Neural cell (in vitro differentiated cells): ENCODE results near the gene DGKB. TPM values are rescaled to one million over a fixed set of nuclear protein-coding genes. Genes with fewer than 3 reads are reported as not detected.

Experiments used
- H2AFZ ChIP-seq: fragments of 200-600, 300-800 bp; sonication (generic), shearing (Covaris generic); 2 replicates; pipeline ENCODE4 v1.6.0; 2014; ENCODE audit warnings: low read depth, mild to moderate bottlenecking, antibody characterized with exemption, low read length, moderate library complexity
- H3F3A ChIP-seq: fragments of 200-600 bp; shearing (Covaris generic); 2 replicates; pipeline ENCODE4 v1.6.1; 2016; ENCODE audit warnings: mild to moderate bottlenecking, moderate library complexity, mixed read lengths, antibody characterized with exemption, low read length; ENCODE audit not compliant: insufficient read depth, poor library complexity, severe bottlenecking
- H3K27ac ChIP-seq: fragments of 200-600, 300-800 bp; sonication (generic), shearing (Covaris generic); 2 replicates; pipeline ENCODE4 v1.5.1; 2014; ENCODE audit warnings: mild to moderate bottlenecking, low read length, moderate library complexity
- H3K27me3 ChIP-seq: fragments of 300-800, 200-600 bp; sonication (generic), shearing (Covaris generic); 2 replicates; pipeline ENCODE4 v1.6.0; 2014; ENCODE audit warnings: mild to moderate bottlenecking, low read depth, low read length, moderate library complexity; ENCODE audit not compliant: insufficient read depth
- H3K36me3 ChIP-seq: fragments of 300-800, 200-600 bp; sonication (generic), shearing (Covaris generic); 2 replicates; pipeline ENCODE4 v1.5.1; 2014; ENCODE audit warnings: mild to moderate bottlenecking, antibody characterized with exemption, low read length, moderate library complexity; ENCODE audit not compliant: insufficient read depth
- H3K4me2 ChIP-seq: fragments of 300-800, 200-600 bp; sonication (generic), shearing (Covaris generic); 2 replicates; pipeline ENCODE4 v1.6.0; 2014; ENCODE audit warnings: mild to moderate bottlenecking, low read length
- H3K4me3 ChIP-seq: fragments of 300-800, 200-600 bp; sonication (generic), shearing (Covaris generic); 2 replicates; pipeline ENCODE4 v1.5.1; 2014; ENCODE audit warnings: mild to moderate bottlenecking, low read length, moderate library complexity
- H3K79me2 ChIP-seq: fragments of 200-600 bp; shearing (Covaris generic); replicated peaks from 2 replicates; pipeline ENCODE4 v1.6.0; 2014; ENCODE audit warnings: mild to moderate bottlenecking, low read length, moderate library complexity; ENCODE audit not compliant: insufficient read depth
- H3K9ac ChIP-seq: fragments of 300-800, 200-600 bp; sonication (generic), shearing (Covaris generic); 2 replicates; pipeline ENCODE4 v1.6.1; 2016; ENCODE audit warnings: mild to moderate bottlenecking, low read length, mixed read lengths
- H3K9me2 ChIP-seq: fragments of 200-600 bp; shearing (Covaris generic); 2 replicates; pipeline ENCODE4 v1.6.1; 2016; ENCODE audit warnings: mild to moderate bottlenecking, low read length, mixed read lengths; ENCODE audit not compliant: insufficient read depth
- H3K9me3 ChIP-seq: fragments of 200-600, 300-800 bp; sonication (generic), shearing (Covaris generic); 2 replicates; pipeline ENCODE4 v1.6.1; 2016; ENCODE audit warnings: mild to moderate bottlenecking, mixed run types, low read length, moderate library complexity, mixed read lengths
- H4K20me1 ChIP-seq: fragments of 200-600 bp; shearing (Covaris generic); 2 replicates; pipeline ENCODE4 v1.6.1; 2016; ENCODE audit warnings: mild to moderate bottlenecking, mixed run types; ENCODE audit not compliant: insufficient read depth
- EP300 ChIP-seq: fragments of 450-650 bp; conservative IDR thresholded peaks from 2 replicates; pipeline ENCODE4 v1.6.1; 2014; ENCODE audit warnings: antibody characterized with exemption, mild to moderate bottlenecking, moderate library complexity; ENCODE audit not compliant: poor library complexity, severe bottlenecking
- EZH2 ChIP-seq: fragments of 200-600, 300-800 bp; shearing (Covaris generic), sonication (generic); IDR thresholded peaks from 2 replicates; pipeline ENCODE4 v1.6.1; 2014; ENCODE audit warnings: antibody characterized with exemption, low read length, borderline replicate concordance, mild to moderate bottlenecking; ENCODE audit not compliant: insufficient read depth, poor library complexity, severe bottlenecking
- MXI1 ChIP-seq: fragments of 450-650 bp; conservative IDR thresholded peaks from 2 replicates; pipeline ENCODE4 v1.6.1; 2014; ENCODE audit warnings: antibody characterized with exemption, mild to moderate bottlenecking; ENCODE audit not compliant: poor library complexity, severe bottlenecking
- POLR2AphosphoS5 ChIP-seq: IDR thresholded peaks from 2 replicates; pipeline ENCODE4 v1.6.1; 2012
- RAD21 ChIP-seq: fragments of 450-650 bp; conservative IDR thresholded peaks from 2 replicates; pipeline ENCODE4 v1.6.1; 2014; ENCODE audit warnings: antibody characterized with exemption, mild to moderate bottlenecking, moderate library complexity
- SMC3 ChIP-seq: fragments of 450-650 bp; conservative IDR thresholded peaks from 2 replicates; pipeline ENCODE4 v1.6.1; 2014; ENCODE audit warnings: antibody characterized with exemption, mild to moderate bottlenecking, moderate library complexity; ENCODE audit not compliant: poor library complexity
- TAF1 ChIP-seq: IDR thresholded peaks from 2 replicates; pipeline ENCODE4 v1.6.1; 2012; ENCODE audit warnings: low read depth
- polyA plus RNA-seq: library from polyadenylated mRNA; depleted of rRNA; stranded (reverse); fragments of >200 nt; gene quantifications from 2 replicates; pipeline ENCODE4 v1.2.3, GENCODE V29; 2014
- TF ChIP-seq, protein P1 (sequence below): fragments of 450-650 bp; IDR thresholded peaks from 2 replicates; pipeline ENCODE4 v1.5.1; 2014; ENCODE audit warnings: antibody characterized with exemption, mild to moderate bottlenecking, moderate library complexity; ENCODE audit not compliant: poor library complexity, severe bottlenecking
- TF ChIP-seq, protein P2 (sequence below): IDR thresholded peaks from 2 replicates; pipeline ENCODE4 v1.6.1; 2012; ENCODE audit warnings: borderline replicate concordance

DGKB gene
- polyA plus RNA-seq, 1 donor from 2014 or later: 0.20 TPM

DNA sequence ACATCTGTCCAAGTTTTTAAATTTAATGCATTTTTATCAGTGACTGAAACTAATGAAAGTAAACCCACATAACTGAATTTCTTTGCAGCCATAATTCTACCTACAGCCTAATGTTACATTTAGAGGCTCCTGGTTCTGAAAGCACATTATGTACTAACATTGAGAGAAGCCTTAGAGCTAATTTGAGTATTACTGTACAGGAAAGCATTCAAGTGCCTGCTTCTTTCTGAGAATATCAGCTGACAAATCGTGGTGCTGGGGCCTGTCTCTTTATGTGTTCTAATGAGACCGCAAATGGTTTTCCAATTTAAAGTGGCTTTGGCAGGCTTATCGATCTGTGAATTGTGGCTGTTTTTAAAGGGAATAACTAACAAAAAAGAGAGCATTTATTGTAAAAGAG is 32.3 kb upstream of the DGKB start:
- Histone ChIP-seq H3K36me3 (no peaks in the 10 kb centered on the region), H3K4me2 (no peak overlapping the region), H3K79me2 (no peaks in the 10 kb centered on the region), H3K4me3 (no peak overlapping the region), H3K9me2 (no peaks in the 10 kb centered on the region), H3F3A (no peaks in the 10 kb centered on the region), H3K27ac (no peak overlapping the region), H2AFZ (no peak overlapping the region), H3K27me3 (no peaks in the 10 kb centered on the region), H3K9ac (no peak overlapping the region), H3K9me3 (no peaks in the 10 kb centered on the region), H4K20me1 (no peaks in the 10 kb centered on the region)
- TF ChIP-seq, protein P1, sequence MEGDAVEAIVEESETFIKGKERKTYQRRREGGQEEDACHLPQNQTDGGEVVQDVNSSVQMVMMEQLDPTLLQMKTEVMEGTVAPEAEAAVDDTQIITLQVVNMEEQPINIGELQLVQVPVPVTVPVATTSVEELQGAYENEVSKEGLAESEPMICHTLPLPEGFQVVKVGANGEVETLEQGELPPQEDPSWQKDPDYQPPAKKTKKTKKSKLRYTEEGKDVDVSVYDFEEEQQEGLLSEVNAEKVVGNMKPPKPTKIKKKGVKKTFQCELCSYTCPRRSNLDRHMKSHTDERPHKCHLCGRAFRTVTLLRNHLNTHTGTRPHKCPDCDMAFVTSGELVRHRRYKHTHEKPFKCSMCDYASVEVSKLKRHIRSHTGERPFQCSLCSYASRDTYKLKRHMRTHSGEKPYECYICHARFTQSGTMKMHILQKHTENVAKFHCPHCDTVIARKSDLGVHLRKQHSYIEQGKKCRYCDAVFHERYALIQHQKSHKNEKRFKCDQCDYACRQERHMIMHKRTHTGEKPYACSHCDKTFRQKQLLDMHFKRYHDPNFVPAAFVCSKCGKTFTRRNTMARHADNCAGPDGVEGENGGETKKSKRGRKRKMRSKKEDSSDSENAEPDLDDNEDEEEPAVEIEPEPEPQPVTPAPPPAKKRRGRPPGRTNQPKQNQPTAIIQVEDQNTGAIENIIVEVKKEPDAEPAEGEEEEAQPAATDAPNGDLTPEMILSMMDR: no peak
- TF ChIP-seq EP300: no peak
- TF ChIP-seq MXI1: no peak
- TF ChIP-seq POLR2AphosphoS5: no peak
- no peak for TF ChIP-seq RAD21

DNA sequence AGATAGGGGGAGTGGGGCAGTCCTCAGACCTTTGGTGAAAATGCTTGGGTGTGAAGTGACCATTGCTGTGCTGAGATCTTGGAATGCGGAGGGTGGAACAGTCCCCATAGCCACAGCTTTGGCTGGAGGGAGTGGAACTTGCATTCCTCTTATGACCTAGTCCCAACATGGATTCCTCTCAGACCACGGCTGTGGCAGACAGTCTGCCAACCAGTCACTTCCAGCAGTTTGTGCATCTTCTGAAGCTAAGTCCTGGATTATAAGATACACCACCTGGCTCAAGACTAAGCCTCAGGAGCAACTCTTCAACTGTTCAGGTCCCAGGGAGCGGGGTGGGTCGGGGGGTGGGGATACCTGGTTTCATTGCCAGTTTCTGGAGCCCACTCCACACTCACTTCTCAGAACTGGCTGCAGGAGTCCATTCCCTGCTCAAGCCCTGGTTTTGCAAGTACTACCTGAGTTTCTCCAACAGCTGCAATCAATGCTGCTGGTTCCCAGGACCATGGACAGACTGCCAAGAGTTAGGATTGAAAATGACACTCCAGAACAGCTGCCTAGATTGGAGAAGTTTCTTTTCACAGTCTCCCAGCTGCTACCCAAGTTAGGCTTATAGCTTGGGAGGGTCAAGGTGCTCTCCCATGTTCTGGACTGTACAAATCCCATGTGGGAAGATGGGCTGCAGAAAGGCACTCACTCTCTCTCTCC is 29.1 kb upstream of the DGKB start:
- Histone ChIP-seq H3K4me3 (no peak overlapping the region), H3K4me2 (no peak overlapping the region), H3K9ac (no peak overlapping the region), H3K36me3 (no peaks in the 10 kb centered on the region), H3K9me2 (no peaks in the 10 kb centered on the region), H3K79me2 (no peaks in the 10 kb centered on the region), H2AFZ (no peak overlapping the region), H3K27ac (no peak overlapping the region), H3F3A (no peaks in the 10 kb centered on the region), H3K9me3 (no peaks in the 10 kb centered on the region), H4K20me1 (no peaks in the 10 kb centered on the region), H3K27me3 (no peaks in the 10 kb centered on the region)
- TF ChIP-seq TAF1 (no peak), EP300 (no peak), EZH2 (no peak), MXI1 (no peak), POLR2AphosphoS5 (no peak), RAD21 (no peak), SMC3 (no peak)
- TF ChIP-seq, protein P2, sequence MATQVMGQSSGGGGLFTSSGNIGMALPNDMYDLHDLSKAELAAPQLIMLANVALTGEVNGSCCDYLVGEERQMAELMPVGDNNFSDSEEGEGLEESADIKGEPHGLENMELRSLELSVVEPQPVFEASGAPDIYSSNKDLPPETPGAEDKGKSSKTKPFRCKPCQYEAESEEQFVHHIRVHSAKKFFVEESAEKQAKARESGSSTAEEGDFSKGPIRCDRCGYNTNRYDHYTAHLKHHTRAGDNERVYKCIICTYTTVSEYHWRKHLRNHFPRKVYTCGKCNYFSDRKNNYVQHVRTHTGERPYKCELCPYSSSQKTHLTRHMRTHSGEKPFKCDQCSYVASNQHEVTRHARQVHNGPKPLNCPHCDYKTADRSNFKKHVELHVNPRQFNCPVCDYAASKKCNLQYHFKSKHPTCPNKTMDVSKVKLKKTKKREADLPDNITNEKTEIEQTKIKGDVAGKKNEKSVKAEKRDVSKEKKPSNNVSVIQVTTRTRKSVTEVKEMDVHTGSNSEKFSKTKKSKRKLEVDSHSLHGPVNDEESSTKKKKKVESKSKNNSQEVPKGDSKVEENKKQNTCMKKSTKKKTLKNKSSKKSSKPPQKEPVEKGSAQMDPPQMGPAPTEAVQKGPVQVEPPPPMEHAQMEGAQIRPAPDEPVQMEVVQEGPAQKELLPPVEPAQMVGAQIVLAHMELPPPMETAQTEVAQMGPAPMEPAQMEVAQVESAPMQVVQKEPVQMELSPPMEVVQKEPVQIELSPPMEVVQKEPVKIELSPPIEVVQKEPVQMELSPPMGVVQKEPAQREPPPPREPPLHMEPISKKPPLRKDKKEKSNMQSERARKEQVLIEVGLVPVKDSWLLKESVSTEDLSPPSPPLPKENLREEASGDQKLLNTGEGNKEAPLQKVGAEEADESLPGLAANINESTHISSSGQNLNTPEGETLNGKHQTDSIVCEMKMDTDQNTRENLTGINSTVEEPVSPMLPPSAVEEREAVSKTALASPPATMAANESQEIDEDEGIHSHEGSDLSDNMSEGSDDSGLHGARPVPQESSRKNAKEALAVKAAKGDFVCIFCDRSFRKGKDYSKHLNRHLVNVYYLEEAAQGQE: no peak
- TF ChIP-seq, protein P1: no peak
